ENCODE data around the gene RTN4RL2. TPM values are rescaled to one million over a fixed set of nuclear protein-coding genes. Genes with fewer than 3 reads are reported as not detected.
A peak's percentile ranks its signal among the peaks of the same experiment; 100 is the strongest.

The RTN4RL2 gene
- polyA plus RNA-seq, 1 donor from 2014 or later, result 0.66 TPM

GRCh38 chr11:57457643-57458023, 2.7 kb upstream of the RTN4RL2 start:
- H3K27me3 ChIP-seq (ENCODE audit: insufficient read depth, low read depth, low read length), result peaks cover 66% of the 10 kb centered on the region

GRCh38 chr11:57458060-57458409, 2.3 kb upstream of the RTN4RL2 start:
- Histone ChIP-seq H3K4me3 (ENCODE audit: low read length) (peak overlapping the region; percentile 72), H3K27me3 (ENCODE audit: insufficient read depth, low read depth, low read length) (peaks cover 66% of the 10 kb centered on the region), H3K9me2 (ENCODE audit: insufficient read depth, low read length) (no peaks in the 10 kb centered on the region), H3K4me2 (ENCODE audit: low read length) (no peak overlapping the region), H4K20me1 (ENCODE audit: insufficient read depth) (no peaks in the 10 kb centered on the region), H3K36me3 (ENCODE audit: insufficient read depth, low read length) (no peaks in the 10 kb centered on the region), H3K79me2 (replicated peaks; ENCODE audit: insufficient read depth, low read length) (no peaks in the 10 kb centered on the region), H3K9me3 (ENCODE audit: low read length) (no peaks in the 10 kb centered on the region), H3K27ac (ENCODE audit: low read length) (no peak overlapping the region), H2AFZ (ENCODE audit: low read depth, low read length) (no peak overlapping the region), H3K9ac (ENCODE audit: low read length) (no peak overlapping the region), H3F3A (ENCODE audit: insufficient read depth, low read length, poor library complexity, severe bottlenecking) (no peaks in the 10 kb centered on the region)
- TF ChIP-seq RAD21 (conservative IDR thresholded peaks at IDR 0.05), result no peak
- no peak for TF ChIP-seq EP300 (conservative IDR thresholded peaks at IDR 0.05; ENCODE audit: poor library complexity, severe bottlenecking)
- TF ChIP-seq MXI1 (conservative IDR thresholded peaks at IDR 0.05; ENCODE audit: poor library complexity, severe bottlenecking), result no peak
- TF ChIP-seq TAF1 (IDR thresholded peaks at IDR 0.05; ENCODE audit: low read depth), result no peak
- no peak for TF ChIP-seq REST (IDR thresholded peaks at IDR 0.05; ENCODE audit: borderline replicate concordance)
- no peak for TF ChIP-seq SMC3 (conservative IDR thresholded peaks at IDR 0.05; ENCODE audit: poor library complexity)
- no peak for TF ChIP-seq CTCF (IDR thresholded peaks at IDR 0.05; ENCODE audit: poor library complexity, severe bottlenecking)
- no peak for TF ChIP-seq EZH2 (IDR thresholded peaks at IDR 0.05; ENCODE audit: borderline replicate concordance, insufficient read depth, low read length, poor library complexity, severe bottlenecking)
- TF ChIP-seq POLR2AphosphoS5 (IDR thresholded peaks at IDR 0.05), result no peak

More at GRCh38 chr11:57457643-57458023, 2.7 kb upstream of the RTN4RL2 start:
- Histone ChIP-seq H3K4me2 (ENCODE audit: low read length) (no peak overlapping the region), H3K4me3 (ENCODE audit: low read length) (no peak overlapping the region), H3K27ac (ENCODE audit: low read length) (no peak overlapping the region), H3K9ac (ENCODE audit: low read length) (no peak overlapping the region), H3F3A (ENCODE audit: insufficient read depth, low read length, poor library complexity, severe bottlenecking) (no peaks in the 10 kb centered on the region), H4K20me1 (ENCODE audit: insufficient read depth) (no peaks in the 10 kb centered on the region), H3K79me2 (replicated peaks; ENCODE audit: insufficient read depth, low read length) (no peaks in the 10 kb centered on the region), H3K36me3 (ENCODE audit: insufficient read depth, low read length) (no peaks in the 10 kb centered on the region), H3K9me3 (ENCODE audit: low read length) (no peaks in the 10 kb centered on the region), H3K9me2 (ENCODE audit: insufficient read depth, low read length) (no peaks in the 10 kb centered on the region), H2AFZ (ENCODE audit: low read depth, low read length) (no peak overlapping the region)
- peak; percentile 66 for TF ChIP-seq SMC3 (conservative IDR thresholded peaks at IDR 0.05; ENCODE audit: poor library complexity)
- no peak for TF ChIP-seq RAD21 (conservative IDR thresholded peaks at IDR 0.05)
